SK-N-SH treated with all-trans-retinoic acid at 6 μM for 48 hours (cell line): ENCODE data around the gene GNB4.

ENCODE experiments used
- ATAC-seq: fragments of 200-7000 bp; cut with Tn5 transposase; 3 replicates; pipeline ENCODE4 v1.9.1; 2020; ENCODE audit warnings: mild to moderate bottlenecking, moderate library complexity
- ARNTL ChIP-seq: fragments of 450-650 bp; formaldehyde crosslinking; IDR thresholded peaks from 2 replicates; pipeline ENCODE4 v1.5.0; 2020; ENCODE audit warnings: low read depth, mild to moderate bottlenecking, moderate library complexity, borderline replicate concordance
- BACH2 ChIP-seq: fragments of 250-450 bp; sonication (Bioruptor Pico); IDR thresholded peaks from 2 replicates; pipeline ENCODE4 v1.9.0; 2021; ENCODE audit warnings: mild to moderate bottlenecking, borderline replicate concordance
- CREB5 ChIP-seq: fragments of 250-450 bp; sonication (Bioruptor Pico); IDR thresholded peaks from 2 replicates; pipeline ENCODE4 v1.5.1; 2020; ENCODE audit warnings: low read depth, mild to moderate bottlenecking, moderate library complexity
- CSDC2 ChIP-seq: fragments of 250-450 bp; sonication (Bioruptor Pico); IDR thresholded peaks from 2 replicates; pipeline ENCODE4 v1.5.0; 2020; ENCODE audit warnings: mild to moderate bottlenecking, moderate library complexity
- CSRNP3 ChIP-seq: fragments of 250-450 bp; sonication (Bioruptor Pico); IDR thresholded peaks from 2 replicates; pipeline ENCODE4 v1.5.1; 2021; ENCODE audit warnings: mild to moderate bottlenecking, moderate library complexity
- ESRRG ChIP-seq: fragments of 250-450 bp; sonication (Bioruptor Pico); IDR thresholded peaks from 2 replicates; pipeline ENCODE4 v1.6.1; 2021; ENCODE audit warnings: mild to moderate bottlenecking
- GLIS3 ChIP-seq: fragments of 250-450 bp; sonication (Bioruptor Pico); IDR thresholded peaks from 2 replicates; pipeline ENCODE4 v1.5.0; 2020; ENCODE audit warnings: mild to moderate bottlenecking, moderate library complexity
- ISL1 ChIP-seq: fragments of 250-450 bp; sonication (Bioruptor Pico); IDR thresholded peaks from 2 replicates; pipeline ENCODE4 v2.1.2; 2022; ENCODE audit warnings: mild to moderate bottlenecking, moderate library complexity
- OSR1 ChIP-seq: fragments of 250-450 bp; sonication (Bioruptor Pico); IDR thresholded peaks from 2 replicates; pipeline ENCODE4 v1.8.0; 2022; ENCODE audit warnings: moderate library complexity, mild to moderate bottlenecking, inconsistent platforms
- PATZ1 ChIP-seq: fragments of 250-450 bp; sonication (Bioruptor Pico); IDR thresholded peaks from 2 replicates; pipeline ENCODE4 v1.8.0; 2020; ENCODE audit warnings: mild to moderate bottlenecking, moderate library complexity, borderline replicate concordance
- PPARA ChIP-seq: fragments of 250-450 bp; sonication (Bioruptor Pico); IDR thresholded peaks from 2 replicates; pipeline ENCODE4 v1.5.0; 2020; ENCODE audit warnings: mild to moderate bottlenecking, borderline replicate concordance
- RARB ChIP-seq: fragments of 250-450 bp; sonication (Bioruptor Pico); IDR thresholded peaks from 2 replicates; pipeline ENCODE4 v1.8.0; 2021; ENCODE audit warnings: mild to moderate bottlenecking, moderate library complexity
- SNAI2 ChIP-seq: fragments of 250-450 bp; sonication (Bioruptor Pico); IDR thresholded peaks from 2 replicates; pipeline ENCODE4 v1.5.0; 2020; ENCODE audit warnings: mild to moderate bottlenecking, moderate library complexity
- TCF4 ChIP-seq: fragments of 250-450 bp; sonication (Bioruptor Pico); IDR thresholded peaks from 2 replicates; pipeline ENCODE4 v1.8.0; 2021; ENCODE audit warnings: mild to moderate bottlenecking, moderate library complexity, borderline replicate concordance
- TOX ChIP-seq: fragments of 250-450 bp; sonication (Bioruptor Pico); IDR thresholded peaks from 2 replicates; pipeline ENCODE4 v1.8.0; 2021; ENCODE audit warnings: mild to moderate bottlenecking, moderate library complexity, borderline replicate concordance
- TSHZ2 ChIP-seq: fragments of 250-450 bp; sonication (Bioruptor Pico); IDR thresholded peaks from 2 replicates; pipeline ENCODE4 v1.5.0; 2020; ENCODE audit warnings: mild to moderate bottlenecking, moderate library complexity
- ZC3H10 ChIP-seq: fragments of 250-450 bp; sonication (Bioruptor Pico); IDR thresholded peaks from 2 replicates; pipeline ENCODE4 v1.5.1; 2021; ENCODE audit warnings: mild to moderate bottlenecking, moderate library complexity
- ZFP3 ChIP-seq: fragments of 250-450 bp; sonication (Bioruptor Pico); IDR thresholded peaks from 2 replicates; pipeline ENCODE4 v1.5.0; 2020; ENCODE audit warnings: mild to moderate bottlenecking, moderate library complexity
- ZFP30 ChIP-seq: fragments of 450-650 bp; formaldehyde crosslinking; IDR thresholded peaks from 2 replicates; pipeline ENCODE4 v1.5.0; 2022; ENCODE audit warnings: mild to moderate bottlenecking, moderate library complexity
- ZNF565 ChIP-seq: fragments of 450-650 bp; formaldehyde crosslinking; conservative IDR thresholded peaks from 2 replicates; pipeline ENCODE4 v1.5.0; 2020; ENCODE audit warnings: low read depth, mild to moderate bottlenecking, moderate library complexity
- ZNF70 ChIP-seq: fragments of 450-650 bp; formaldehyde crosslinking; IDR thresholded peaks from 2 replicates; pipeline ENCODE4 v1.5.0; 2020; ENCODE audit warnings: mild to moderate bottlenecking, moderate library complexity
- ZNF8 ChIP-seq: fragments of 450-650 bp; formaldehyde crosslinking; IDR thresholded peaks from 2 replicates; pipeline ENCODE4 v1.5.0; 2020; ENCODE audit warnings: mild to moderate bottlenecking, moderate library complexity

Gene GNB4

GRCh38 chr3:179402963-179403362 is 48.3 kb downstream of the GNB4 start:
- ATAC-seq: no peak
- TF ChIP-seq ESRRG (CRISPR knock-in tag) (no peak), TOX (no peak), OSR1 (no peak), ISL1 (CRISPR knock-in tag) (no peak), BACH2 (CRISPR knock-in tag) (no peak), PPARA (CRISPR knock-in tag) (no peak), ZNF8 (CRISPR knock-in tag) (no peak), TCF4 (CRISPR knock-in tag) (no peak), GLIS3 (CRISPR knock-in tag) (no peak), RARB (CRISPR knock-in tag) (no peak), CREB5 (no peak), ZNF565 (no peak), ZNF70 (CRISPR knock-in tag) (no peak), SNAI2 (CRISPR knock-in tag) (no peak), CSRNP3 (no peak), ZFP30 (CRISPR knock-in tag) (no peak), CSDC2 (CRISPR knock-in tag) (no peak), TSHZ2 (CRISPR knock-in tag) (no peak), ZC3H10 (CRISPR knock-in tag) (no peak)
- TF ChIP-seq, all 23 proteins: peak for 0

GRCh38 chr3:179401561-179401960 is 49.7 kb downstream of the GNB4 start:
- no peak for ATAC-seq

GRCh38 chr3:179398574-179399231 is 52.6 kb downstream of the GNB4 start:
- ATAC-seq: peak; percentile 80
- no peak for TF ChIP-seq OSR1
- no peak for TF ChIP-seq ISL1 (CRISPR knock-in tag)
- TF ChIP-seq BACH2 (CRISPR knock-in tag): no peak
- TF ChIP-seq SNAI2 (CRISPR knock-in tag): no peak
- TF ChIP-seq ESRRG (CRISPR knock-in tag): no peak
- TF ChIP-seq ARNTL (CRISPR knock-in tag): no peak
- TF ChIP-seq ZNF8 (CRISPR knock-in tag): no peak
- no peak for TF ChIP-seq RARB (CRISPR knock-in tag)
- no peak for TF ChIP-seq ZFP30 (CRISPR knock-in tag)
- TF ChIP-seq CSRNP3: no peak
- no peak for TF ChIP-seq PATZ1
- TF ChIP-seq ZFP3 (CRISPR knock-in tag): no peak

More at GRCh38 chr3:179401561-179401960, 49.7 kb downstream of the GNB4 start:
- TF ChIP-seq GLIS3 (CRISPR knock-in tag) (no peak), CSRNP3 (no peak), CSDC2 (CRISPR knock-in tag) (no peak), ZFP30 (CRISPR knock-in tag) (no peak), ARNTL (CRISPR knock-in tag) (no peak), RARB (CRISPR knock-in tag) (no peak), PPARA (CRISPR knock-in tag) (no peak), ISL1 (CRISPR knock-in tag) (no peak), TCF4 (CRISPR knock-in tag) (no peak), TOX (no peak), ZNF8 (CRISPR knock-in tag) (no peak), ZFP3 (CRISPR knock-in tag) (no peak)
